LNCaP clone FGC (cell line): ENCODE results near the gene UBFD1.
"Not testable (repeated sequence)": the region's sequence is repeated elsewhere in the genome, so short reads cannot be mapped to it uniquely, and the experiment has no call there.

Experiments used
- DNase-seq: peaks from one replicate; pipeline ENCODE4 v3.0.0-alpha.2; 2011; ENCODE audit warnings: low read depth
- H3K4me3 ChIP-seq: 2 replicates; pipeline ENCODE4 v1.5.1; 2011; ENCODE audit warnings: mild to moderate bottlenecking, low read depth, low read length, control low read depth
- CTCF ChIP-seq: IDR thresholded peaks from 2 replicates; pipeline ENCODE4 v1.5.1; 2012; ENCODE audit warnings: mild to moderate bottlenecking; ENCODE audit not compliant: control insufficient read depth, insufficient read depth; ENCODE audit errors: extremely low read depth

UBFD1 gene

GRCh38 chr16:23537390-23537789, 20.1 kb upstream of the UBFD1 start:
- no peak overlapping the region for H3K4me3 ChIP-seq
- no peak for DNase-seq
- TF ChIP-seq CTCF = no peak

GRCh38 chr16:23538919-23539278, 18.6 kb upstream of the UBFD1 start:
- no peak overlapping the region for H3K4me3 ChIP-seq
- DNase-seq = no peak
- TF ChIP-seq CTCF = no peak

- TF ChIP-seq CTCF = no peak
- no peak overlapping the region for H3K4me3 ChIP-seq
- peak; percentile 96 for DNase-seq
These were observed 17.3 kb upstream of the UBFD1 start for GRCh38 chr16:23539984-23540816.

GRCh38 chr16:23540817-23541178, 16.7 kb upstream of the UBFD1 start:
- not testable (repeated sequence) for H3K4me3 ChIP-seq, DNase-seq

GRCh38 chr16:23544436-23544835, 13.1 kb upstream of the UBFD1 start:
- DNase-seq = no peak
- TF ChIP-seq CTCF = no peak
- H3K4me3 ChIP-seq = no peak overlapping the region

- TF ChIP-seq CTCF = no peak
- no peak overlapping the region for H3K4me3 ChIP-seq
- no peak for DNase-seq
These were observed 7.6 kb upstream of the UBFD1 start for GRCh38 chr16:23549938-23550337.

GRCh38 chr16:23552161-23552560, 5.4 kb upstream of the UBFD1 start:
- no peak overlapping the region for H3K4me3 ChIP-seq
- DNase-seq = no peak
- no peak for TF ChIP-seq CTCF

- no peak for DNase-seq
- H3K4me3 ChIP-seq = no peak overlapping the region
- TF ChIP-seq CTCF = no peak
These were observed 3.0 kb upstream of the UBFD1 start for GRCh38 chr16:23554536-23554935.
